Keratinocyte (primary cell): ENCODE data around the gene IGFBP5.

ENCODE experiments used
- EZH2 ChIP-seq: IDR thresholded peaks from one replicate; pipeline ENCODE4 v1.6.1; 2012; ENCODE audit warnings: inconsistent platforms, mild to moderate bottlenecking, low read length, moderate library complexity
- TF ChIP-seq, protein P1 (sequence below), 3 experiments: IDR thresholded peaks in 1 of 3; conservative IDR thresholded peaks in 1 of 3; optimal IDR thresholded peaks in 1 of 3; 2 replicates in 2 of 3; 3 replicates in 1 of 3; pipeline versions ENCODE3 to v1.5.1; 2011; ENCODE audit warnings: low read length in 3 of 3, mild to moderate bottlenecking in 3 of 3, moderate library complexity in 2 of 3, control low read depth in 1 of 3, inconsistent platforms in 1 of 3; ENCODE audit not compliant: insufficient read depth in 2 of 3; ENCODE audit errors: extremely low read depth in 1 of 3

DNA sequence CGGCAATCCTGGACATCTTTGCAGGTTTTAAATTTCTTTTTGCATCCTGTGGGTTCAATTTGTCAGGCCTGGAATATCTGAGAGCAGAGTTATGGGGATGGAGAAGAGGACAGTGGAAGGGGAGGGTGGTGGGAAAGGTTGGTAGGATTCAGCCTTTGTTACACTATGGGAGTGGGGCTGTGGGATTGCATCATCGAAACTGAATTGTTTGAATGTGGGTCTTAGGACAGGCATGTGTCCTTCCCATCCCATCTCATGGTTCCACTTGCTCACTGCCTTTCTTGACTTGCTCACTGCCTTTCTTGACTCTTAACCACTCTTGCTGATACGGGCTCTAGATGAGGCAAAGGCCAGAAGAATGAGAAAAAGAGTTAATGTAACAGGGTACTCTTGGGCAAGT lies 49.2 kb downstream of the IGFBP5 start:
- TF ChIP-seq, protein P1, sequence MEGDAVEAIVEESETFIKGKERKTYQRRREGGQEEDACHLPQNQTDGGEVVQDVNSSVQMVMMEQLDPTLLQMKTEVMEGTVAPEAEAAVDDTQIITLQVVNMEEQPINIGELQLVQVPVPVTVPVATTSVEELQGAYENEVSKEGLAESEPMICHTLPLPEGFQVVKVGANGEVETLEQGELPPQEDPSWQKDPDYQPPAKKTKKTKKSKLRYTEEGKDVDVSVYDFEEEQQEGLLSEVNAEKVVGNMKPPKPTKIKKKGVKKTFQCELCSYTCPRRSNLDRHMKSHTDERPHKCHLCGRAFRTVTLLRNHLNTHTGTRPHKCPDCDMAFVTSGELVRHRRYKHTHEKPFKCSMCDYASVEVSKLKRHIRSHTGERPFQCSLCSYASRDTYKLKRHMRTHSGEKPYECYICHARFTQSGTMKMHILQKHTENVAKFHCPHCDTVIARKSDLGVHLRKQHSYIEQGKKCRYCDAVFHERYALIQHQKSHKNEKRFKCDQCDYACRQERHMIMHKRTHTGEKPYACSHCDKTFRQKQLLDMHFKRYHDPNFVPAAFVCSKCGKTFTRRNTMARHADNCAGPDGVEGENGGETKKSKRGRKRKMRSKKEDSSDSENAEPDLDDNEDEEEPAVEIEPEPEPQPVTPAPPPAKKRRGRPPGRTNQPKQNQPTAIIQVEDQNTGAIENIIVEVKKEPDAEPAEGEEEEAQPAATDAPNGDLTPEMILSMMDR (optimal IDR thresholded peaks at IDR 0.05 in 1 of 3, IDR thresholded peaks at IDR 0.05 in 1 of 3, conservative IDR thresholded peaks at IDR 0.05 in 1 of 3; ENCODE audit: extremely low read depth in 1 of 3, insufficient read depth in 2 of 3, low read length in 3 of 3), result no peak
- TF ChIP-seq EZH2, result no peak
